Testis (tissue), 2 donors: Measurements from ENCODE around the gene CABYR.

Source experiments
- POLR2A ChIP-seq: fragments of 450-650 bp; IDR thresholded peaks from one replicate; pipeline ENCODE4 v1.6.1; 2017; ENCODE audit warnings: antibody characterized with exemption, mild to moderate bottlenecking, moderate library complexity
- TF ChIP-seq, protein P1 (sequence below), 3 experiments: fragments of 450-650 bp in 2 of 3; fragments of 200-600 bp in 1 of 3; sonication (generic) in 1 of 3; IDR thresholded peaks; one replicate each; pipeline ENCODE4 v1.5.1; 2016 to 2019; ENCODE audit warnings: antibody characterized with exemption in 3 of 3, mild to moderate bottlenecking in 2 of 3, moderate library complexity in 1 of 3

DNA sequence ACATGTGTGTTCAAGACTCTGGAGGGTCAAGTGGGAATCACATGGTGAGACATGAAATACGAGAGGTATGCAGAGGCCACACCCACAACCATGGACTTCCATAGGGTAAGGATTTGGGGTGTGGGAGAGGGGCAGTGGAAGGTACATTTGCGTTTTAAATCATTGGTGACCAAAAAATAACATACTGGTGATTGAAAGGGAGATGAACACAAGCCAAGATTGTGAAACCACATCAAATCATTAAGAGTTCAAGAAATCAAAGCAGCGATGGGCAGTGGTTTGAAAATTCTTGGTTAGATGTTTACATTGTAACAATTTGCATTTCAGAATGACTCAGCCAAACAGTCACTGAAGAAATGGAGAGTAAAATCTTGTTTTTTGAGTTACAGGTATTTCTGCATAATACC is 1.9 kb upstream of the CABYR start:
- no peak for TF ChIP-seq POLR2A
- TF ChIP-seq, protein P1, sequence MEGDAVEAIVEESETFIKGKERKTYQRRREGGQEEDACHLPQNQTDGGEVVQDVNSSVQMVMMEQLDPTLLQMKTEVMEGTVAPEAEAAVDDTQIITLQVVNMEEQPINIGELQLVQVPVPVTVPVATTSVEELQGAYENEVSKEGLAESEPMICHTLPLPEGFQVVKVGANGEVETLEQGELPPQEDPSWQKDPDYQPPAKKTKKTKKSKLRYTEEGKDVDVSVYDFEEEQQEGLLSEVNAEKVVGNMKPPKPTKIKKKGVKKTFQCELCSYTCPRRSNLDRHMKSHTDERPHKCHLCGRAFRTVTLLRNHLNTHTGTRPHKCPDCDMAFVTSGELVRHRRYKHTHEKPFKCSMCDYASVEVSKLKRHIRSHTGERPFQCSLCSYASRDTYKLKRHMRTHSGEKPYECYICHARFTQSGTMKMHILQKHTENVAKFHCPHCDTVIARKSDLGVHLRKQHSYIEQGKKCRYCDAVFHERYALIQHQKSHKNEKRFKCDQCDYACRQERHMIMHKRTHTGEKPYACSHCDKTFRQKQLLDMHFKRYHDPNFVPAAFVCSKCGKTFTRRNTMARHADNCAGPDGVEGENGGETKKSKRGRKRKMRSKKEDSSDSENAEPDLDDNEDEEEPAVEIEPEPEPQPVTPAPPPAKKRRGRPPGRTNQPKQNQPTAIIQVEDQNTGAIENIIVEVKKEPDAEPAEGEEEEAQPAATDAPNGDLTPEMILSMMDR (IDR thresholded peaks at IDR 0.05): no peak
